B cell (primary cell): ENCODE measurements around the gene FAM227B. TPM values are rescaled to one million over a fixed set of nuclear protein-coding genes. Genes with fewer than 3 reads are reported as not detected.

ENCODE experiments used
- ATAC-seq: fragments of 200-7000 bp; cut with Tn5 transposase; one replicate; pipeline ENCODE4 v1.10.0; 2021; ENCODE audit warnings: low read depth, mild to moderate bottlenecking, moderate number of reproducible peaks, moderate library complexity
- CTCF ChIA-PET: fragments of 350-600 bp; sonication (Branson Sonifier 250); formaldehyde crosslinking; loops from one replicate; lab custom pipeline; 2021; ENCODE audit warnings: antibody characterized with exemption, inconsistent platforms; lab: Charles Lee
- POLR2A ChIA-PET: fragments of 350-600 bp; sonication (Branson Sonifier 250); formaldehyde crosslinking; loops from one replicate; lab custom pipeline; 2021; ENCODE audit warnings: antibody characterized with exemption; lab: Charles Lee
- DNase-seq: peaks from one replicate; pipeline ENCODE4 v3.0.0; 2013
- H2AFZ ChIP-seq: 2 replicates; pipeline ENCODE4 v1.6.1; 2012; ENCODE audit warnings: mild to moderate bottlenecking, low read depth, low read length; ENCODE audit not compliant: insufficient read depth, poor library complexity, severe bottlenecking
- H3K27ac ChIP-seq, 2 donors: 1 replicate in 1 of 2; 2 replicates in 1 of 2; pipeline ENCODE4 v1.5.1; 2012 to 2013; ENCODE audit warnings: low read length in 2 of 2, mild to moderate bottlenecking in 2 of 2, moderate library complexity in 1 of 2
- H3K27me3 ChIP-seq, 4 experiments: fragments of 200-600 bp in 1 of 4; sonication (generic) in 1 of 4; replicated peaks in 1 of 4; 1 replicate in 2 of 4; 2 replicates in 2 of 4; pipeline versions ENCODE4 v1.6.1 to v1.7.0; 2013 to 2016; ENCODE audit warnings: low read length in 3 of 4, mild to moderate bottlenecking in 2 of 4, mixed read lengths in 1 of 4, moderate library complexity in 1 of 4; ENCODE audit not compliant: insufficient read depth in 4 of 4, control insufficient read depth in 3 of 4; ENCODE audit errors: control extremely low read depth in 1 of 4
- H3K36me3 ChIP-seq, 2 experiments: replicated peaks in 1 of 2; 1 replicate in 1 of 2; 2 replicates in 1 of 2; pipeline versions ENCODE4 v1.6.1 to v1.7.1; 2013; ENCODE audit warnings: low read length in 1 of 2; ENCODE audit not compliant: insufficient read depth in 2 of 2, control insufficient read depth in 1 of 2; ENCODE audit errors: control extremely low read depth in 1 of 2, extremely low read depth in 1 of 2
- H3K4me1 ChIP-seq, 2 donors: fragments of 200-600 bp in 1 of 2; sonication (generic) in 1 of 2; 1 replicate in 1 of 2; 2 replicates in 1 of 2; pipeline versions ENCODE4 v1.5.1 to v1.6.1; 2013 to 2017; ENCODE audit warnings: low read length in 2 of 2; ENCODE audit not compliant: control insufficient read depth in 2 of 2, insufficient read depth in 2 of 2
- H3K4me2 ChIP-seq: replicated peaks from 2 replicates; pipeline ENCODE3; 2012; ENCODE audit warnings: mild to moderate bottlenecking, low read depth, low read length; ENCODE audit not compliant: poor library complexity, severe bottlenecking
- H3K4me3 ChIP-seq, 5 experiments: fragments of 200-600 bp in 1 of 5; sonication (generic) in 1 of 5; 1 replicate in 3 of 5; 2 replicates in 2 of 5; pipeline versions ENCODE4 v1.5.1 to v1.7.0; 2011 to 2016; ENCODE audit warnings: low read length in 4 of 5, mild to moderate bottlenecking in 4 of 5, low read depth in 2 of 5, control low read depth in 1 of 5, moderate library complexity in 1 of 5; ENCODE audit not compliant: insufficient read depth in 1 of 5; ENCODE audit errors: control extremely low read depth in 1 of 5, extremely low read depth in 1 of 5
- H3K79me2 ChIP-seq: fragments of 200-600 bp; sonication (generic); one replicate; pipeline ENCODE4 v1.6.0; 2016; ENCODE audit warnings: low read length; ENCODE audit not compliant: control insufficient read depth, insufficient read depth
- H3K9ac ChIP-seq: fragments of 200-600 bp; sonication (generic); 2 replicates; pipeline ENCODE4 v1.6.1; 2017; ENCODE audit warnings: mild to moderate bottlenecking, low read length, moderate library complexity
- H3K9me3 ChIP-seq, 3 donors: one replicate each; pipeline versions ENCODE4 v1.6.1 to v1.7.1; 2013; ENCODE audit warnings: low read length in 2 of 3; ENCODE audit not compliant: control insufficient read depth in 2 of 3, insufficient read depth in 1 of 3; ENCODE audit errors: control extremely low read depth in 1 of 3
- H4K20me1 ChIP-seq: 2 replicates; pipeline ENCODE4 v1.6.0; 2012; ENCODE audit warnings: mild to moderate bottlenecking, low read length; ENCODE audit not compliant: insufficient read depth, control insufficient read depth, poor library complexity, severe bottlenecking
- H3K27ac Mint-ChIP-seq: one replicate; pipeline ENCODE4 v1.8.0; 2021; ENCODE audit warnings: mixed read lengths
- H3K27me3 Mint-ChIP-seq: one replicate; pipeline ENCODE4 v1.8.0; 2021; ENCODE audit warnings: mixed read lengths
- H3K4me1 Mint-ChIP-seq: one replicate; pipeline ENCODE4 v1.8.0; 2021; ENCODE audit warnings: mixed read lengths
- H3K4me3 Mint-ChIP-seq: one replicate; pipeline ENCODE4 v1.8.0; 2021; ENCODE audit warnings: mixed read lengths
- H3K9me3 Mint-ChIP-seq: one replicate; pipeline ENCODE4 v1.8.0; 2022; ENCODE audit warnings: mixed read lengths; ENCODE audit not compliant: insufficient read depth
- CTCF ChIP-seq: fragments of 200-600 bp; IDR thresholded peaks from one replicate; pipeline ENCODE4 v1.8.0; 2022; ENCODE audit warnings: antibody characterized with exemption, mild to moderate bottlenecking
- EZH2 ChIP-seq: IDR thresholded peaks from 2 replicates; pipeline ENCODE4 v1.6.1; 2012; ENCODE audit warnings: borderline replicate concordance, low read depth, mild to moderate bottlenecking, moderate library complexity, low read length; ENCODE audit not compliant: insufficient read depth, poor library complexity, severe bottlenecking
- WGBS: methylation state at CpG from one replicate; pipeline ENCODE4 v1.1.5; 2013; ENCODE audit warnings: missing lambda C conversion rate; ENCODE audit not compliant: insufficient coverage; 5-methylcytosine and 5-hydroxymethylcytosine counted together
- intact Hi-C: fragments of 100-400 bp; cut with micrococcal nuclease; formaldehyde crosslinking; loops from one replicate; pipeline ENCODE4 v1.10.0; 2022
- polyA plus RNA-seq: library from polyadenylated mRNA; depleted of rRNA; stranded (reverse); fragments of >200 nt; gene quantifications from 2 replicates; pipeline ENCODE4 v1.2.3, GENCODE V29; 2012
- total RNA-seq, 2 donors: library from RNA; stranded (reverse); fragments of 120-200 nt in 1 of 2; gene quantifications; 1 replicate in 1 of 2; 2 replicates in 1 of 2; pipeline versions ENCODE4 v1.2.3 to v1.2.4, GENCODE V29; 2013 to 2022

FAM227B gene
- total and polyA plus RNA-seq, 2 donors (not counting 1 experiment from before 2014, with no cell fraction given): 5.6 to 8.9 TPM

- Histone ChIP-seq H3K9ac (no peak overlapping the region), H3K4me1 (no peaks in the 10 kb centered on the region), H3K27me3 (no peaks in the 10 kb centered on the region), H2AFZ (no peak overlapping the region), H4K20me1 (no peaks in the 10 kb centered on the region), H3K79me2 (no peaks in the 10 kb centered on the region), H3K9me3 (no peaks in the 10 kb centered on the region), H3K27ac (no peak overlapping the region), H3K4me3 (no peak overlapping the region), H3K4me2 (no peak overlapping the region), H3K36me3 (no peaks in the 10 kb centered on the region)
- no peaks in the 10 kb centered on the region for H3K9me3 Mint-ChIP-seq
- ATAC-seq (no peak), DNase-seq (no peak)
- H3K27ac Mint-ChIP-seq: no peak overlapping the region
- CTCF ChIA-PET: no interaction called here
- POLR2A ChIA-PET: no interaction called here
- no CpG with 5 or more reads among the region's 3 CpGs for WGBS
- no peaks in the 10 kb centered on the region for H3K4me1 Mint-ChIP-seq
- intact Hi-C loops: no loop called here
- H3K27me3 Mint-ChIP-seq: peaks cover 4% of the 10 kb centered on the region
- no peak overlapping the region for H3K4me3 Mint-ChIP-seq
- no peak for TF ChIP-seq EZH2
- TF ChIP-seq CTCF: no peak
Observed at GRCh38 chr15:49467746-49468480, 152.7 kb downstream of the FAM227B start.

- H3K36me3 ChIP-seq: no peaks in the 10 kb centered on the region
- CTCF ChIA-PET: no interaction called here
- no peaks in the 10 kb centered on the region for H3K4me1 Mint-ChIP-seq
- H3K27ac Mint-ChIP-seq: no peak overlapping the region
- H3K4me3 ChIP-seq: no peak overlapping the region
- DNase-seq (no peak), ATAC-seq (no peak)
- no peaks in the 10 kb centered on the region for H3K27me3 ChIP-seq
- H3K9me3 ChIP-seq: no peaks in the 10 kb centered on the region
- H3K27me3 Mint-ChIP-seq: peaks cover 4% of the 10 kb centered on the region
- H3K4me3 Mint-ChIP-seq: no peak overlapping the region
- H3K27ac ChIP-seq: no peak overlapping the region
- H3K4me1 ChIP-seq: no peaks in the 10 kb centered on the region
- no peak overlapping the region for H2AFZ ChIP-seq
- TF ChIP-seq EZH2: no peak
- TF ChIP-seq CTCF: no peak
- H4K20me1 ChIP-seq: no peaks in the 10 kb centered on the region
- no peak overlapping the region for H3K9ac ChIP-seq
- no peak overlapping the region for H3K4me2 ChIP-seq
- no peaks in the 10 kb centered on the region for H3K9me3 Mint-ChIP-seq
- POLR2A ChIA-PET: no interaction called here
- intact Hi-C loops: no loop called here
- 100% methylated on average over 1 of the region's 1 CpG for WGBS
- no peaks in the 10 kb centered on the region for H3K79me2 ChIP-seq
Observed at GRCh38 chr15:49466119-49466518, 154.5 kb downstream of the FAM227B start.
